HCT116 (cell line): ENCODE measurements around the gene MLX. TPM values are rescaled to one million over a fixed set of nuclear protein-coding genes. Genes with fewer than 3 reads are reported as not detected.

ENCODE experiments used
- ATAC-seq: fragments of 200-7000 bp; cut with Tn5 transposase; 2 replicates; pipeline ENCODE4 v1.9.1; 2020; ENCODE audit warnings: mild to moderate bottlenecking, moderate library complexity
- BruUV-seq: library from RNA; stranded (reverse); fragments of 400-500 nt; replicated peaks from 2 replicates; lab custom pipeline; 2021; lab: Mats Ljungman, UMichigan
- CTCF ChIA-PET: fragments of 300-600 bp; sonication (Branson Sonifier 250); formaldehyde crosslinking; loops from one replicate; lab custom pipeline; 2021; ENCODE audit warnings: antibody characterized with exemption; lab: Charles Lee
- POLR2A ChIA-PET: fragments of 300-600, 350-600 bp; sonication (Branson Sonifier 250); formaldehyde crosslinking; loops from one replicate; lab custom pipeline; 2021; ENCODE audit warnings: antibody characterized with exemption; lab: Charles Lee
- RAD21 ChIA-PET, 2 experiments: fragments of 300-600 bp; sonication (Branson Sonifier 250); formaldehyde crosslinking; loops; one replicate each; lab custom pipeline; 2023; ENCODE audit warnings: low total read pairs in 2 of 2; ENCODE audit not compliant: uncharacterized antibody in 2 of 2, unreplicated experiment in 2 of 2, low non-redundant PET in 1 of 2; lab: Charles Lee
- DNase-seq: peaks from one replicate; pipeline ENCODE4 v3.0.0-alpha.2; 2010; ENCODE audit warnings: low read depth, low spot score
- H2AFZ ChIP-seq: fragments of 200-600 bp; shearing (Covaris generic), sonication (generic); 2 replicates; pipeline ENCODE4 v1.6.1; 2017; ENCODE audit warnings: low read depth, mixed run types, mixed read lengths, antibody characterized with exemption, low read length; ENCODE audit not compliant: poor library complexity, severe bottlenecking
- H3K27ac ChIP-seq: 2 replicates; pipeline ENCODE4 v1.5.1; 2012; ENCODE audit warnings: low read depth, low read length
- H3K27me3 ChIP-seq: fragments of 200-600 bp; sonication (generic); 2 replicates; pipeline ENCODE4 v1.6.1; 2016; ENCODE audit warnings: mixed run types, low read length, mixed read lengths; ENCODE audit not compliant: insufficient read depth
- H3K36me3 ChIP-seq, 2 experiments: fragments of 200-500 bp in 1 of 2; fragments of 200-600 bp in 1 of 2; sonication (Bioruptor generic) in 1 of 2; sonication (generic) in 1 of 2; 2 replicates each; pipeline versions ENCODE4 v1.5.1 to v1.6.1; 2014 to 2016; ENCODE audit warnings: low read length in 2 of 2, inconsistent platforms in 1 of 2, mixed read lengths in 1 of 2, mixed run types in 1 of 2; ENCODE audit not compliant: insufficient read depth in 2 of 2, control insufficient read depth in 1 of 2
- H3K4me1 ChIP-seq, 2 experiments: fragments of 200-600 bp in 1 of 2; sonication (generic) in 1 of 2; 2 replicates each; pipeline versions ENCODE4 v1.5.1 to v1.6.1; 2012 to 2017; ENCODE audit warnings: low read length in 2 of 2, inconsistent platforms in 1 of 2, mild to moderate bottlenecking in 1 of 2, mixed read lengths in 1 of 2, mixed run types in 1 of 2, moderate library complexity in 1 of 2; ENCODE audit not compliant: insufficient read depth in 2 of 2, control insufficient read depth in 1 of 2
- H3K4me2 ChIP-seq: fragments of 200-600 bp; sonication (generic); 2 replicates; pipeline ENCODE4 v1.6.1; 2017; ENCODE audit warnings: mixed run types, low read length, mixed read lengths
- H3K4me3 ChIP-seq, 2 experiments: fragments of 200-600 bp in 1 of 2; sonication (generic) in 1 of 2; replicated peaks in 1 of 2; 2 replicates each; pipeline ENCODE4 v1.5.1; 2011 to 2016; ENCODE audit warnings: low read length in 2 of 2, control low read depth in 1 of 2, low read depth in 1 of 2, mild to moderate bottlenecking in 1 of 2, mixed read lengths in 1 of 2, mixed run types in 1 of 2
- H3K79me2 ChIP-seq: fragments of 200-600 bp; sonication (generic); 2 replicates; pipeline ENCODE4 v1.6.1; 2017; ENCODE audit warnings: mild to moderate bottlenecking, mixed run types, low read length, moderate library complexity, mixed read lengths; ENCODE audit not compliant: insufficient read depth
- H3K9ac ChIP-seq: fragments of 200-600 bp; sonication (generic); 2 replicates; pipeline ENCODE4 v1.6.1; 2016; ENCODE audit warnings: low read length, mixed read lengths
- H3K9me2 ChIP-seq: fragments of 200-600 bp; sonication (generic), shearing (Covaris generic); 2 replicates; pipeline ENCODE4 v1.6.1; 2017; ENCODE audit warnings: mixed run types, mild to moderate bottlenecking, moderate library complexity; ENCODE audit not compliant: insufficient read depth
- H3K9me3 ChIP-seq, 2 experiments: fragments of 200-500 bp in 1 of 2; fragments of 200-600 bp in 1 of 2; sonication (Bioruptor generic) in 1 of 2; sonication (generic) in 1 of 2; 2 replicates each; pipeline ENCODE4 v1.6.1; 2014 to 2017; ENCODE audit warnings: low read length in 2 of 2, mixed read lengths in 2 of 2, inconsistent platforms in 1 of 2, low read depth in 1 of 2, mild to moderate bottlenecking in 1 of 2, mixed run types in 1 of 2, moderate library complexity in 1 of 2; ENCODE audit not compliant: control insufficient read depth in 1 of 2, insufficient read depth in 1 of 2
- H4K20me1 ChIP-seq: fragments of 200-600 bp; sonication (generic), shearing (Covaris generic); 2 replicates; pipeline ENCODE4 v1.6.1; 2017; ENCODE audit warnings: mixed run types, mild to moderate bottlenecking, moderate library complexity; ENCODE audit not compliant: insufficient read depth
- CBX3 ChIP-seq: IDR thresholded peaks from 2 replicates; pipeline ENCODE4 v1.6.1; 2012; ENCODE audit warnings: low read depth
- EGR1 ChIP-seq: IDR thresholded peaks from 2 replicates; pipeline ENCODE4 v1.6.1; 2012; ENCODE audit warnings: low read depth
- ELF1 ChIP-seq: IDR thresholded peaks from 2 replicates; pipeline ENCODE4 v1.6.1; 2012; ENCODE audit warnings: low read depth, borderline replicate concordance
- EZH2 ChIP-seq: fragments of 200-600 bp; sonication (generic); IDR thresholded peaks from 2 replicates; pipeline ENCODE4 v1.6.1; 2017; ENCODE audit warnings: antibody characterized with exemption, mixed run types
- EZH2phosphoT487 ChIP-seq: fragments of 200-600 bp; IDR thresholded peaks from 2 replicates; pipeline ENCODE4 v1.6.1; 2018; ENCODE audit warnings: antibody characterized with exemption, borderline replicate concordance
- JUND ChIP-seq: IDR thresholded peaks from 2 replicates; pipeline ENCODE4 v1.6.1; 2012
- POLR2A ChIP-seq: IDR thresholded peaks from 2 replicates; pipeline ENCODE4 v1.7.0; 2011; ENCODE audit warnings: borderline replicate concordance; ENCODE audit not compliant: insufficient read depth, insufficient read length; ENCODE audit errors: extremely low read depth
- RAD21 ChIP-seq: IDR thresholded peaks from 2 replicates; pipeline ENCODE4 v1.6.1; 2012; ENCODE audit warnings: low read depth, mild to moderate bottlenecking
- SRF ChIP-seq: IDR thresholded peaks from 2 replicates; pipeline ENCODE4 v1.6.1; 2012; ENCODE audit warnings: low read depth
- TCF7L2 ChIP-seq: IDR thresholded peaks from 2 replicates; pipeline ENCODE4 v1.7.0; 2011; ENCODE audit warnings: borderline replicate concordance, inconsistent platforms; ENCODE audit not compliant: insufficient read depth, insufficient read length; ENCODE audit errors: extremely low read depth
- YY1 ChIP-seq: IDR thresholded peaks from 2 replicates; pipeline ENCODE4 v1.6.1; 2011; ENCODE audit warnings: low read length, low read depth, moderate library complexity, mild to moderate bottlenecking; ENCODE audit not compliant: insufficient replicate concordance; ENCODE audit errors: extremely low read depth
- ZFX ChIP-seq: fragments of 450-650 bp; IDR thresholded peaks from 2 replicates; pipeline ENCODE4 v1.6.1; 2017
- ZNF274 ChIP-seq: fragments of 200-500 bp; sonication (Bioruptor generic); IDR thresholded peaks from 2 replicates; pipeline ENCODE4 v1.6.1; 2014; ENCODE audit warnings: mild to moderate bottlenecking, low read depth, low read length, inconsistent platforms
- intact Hi-C: fragments of 100-400 bp; cut with micrococcal nuclease; formaldehyde crosslinking; loops from 2 replicates; pipeline ENCODE4 v1.10.0; 2022
- total RNA-seq: library from RNA; stranded (reverse); gene quantifications from one replicate; pipeline ENCODE4 v1.2.1, GENCODE V29; 2021; ENCODE audit not compliant: unreplicated experiment
- TF ChIP-seq, protein P1 (sequence below): IDR thresholded peaks from 2 replicates; pipeline ENCODE4 v1.6.1; 2011; ENCODE audit warnings: mild to moderate bottlenecking, low read length, moderate library complexity; ENCODE audit not compliant: insufficient replicate concordance; ENCODE audit errors: extremely low read depth
- TF ChIP-seq, protein P2 (sequence below), 3 experiments: fragments of 200-600 bp in 1 of 3; sonication (generic) in 1 of 3; IDR thresholded peaks in 2 of 3; conservative IDR thresholded peaks in 1 of 3; 2 replicates each; pipeline ENCODE4 v1.5.1; 2012 to 2017; ENCODE audit warnings: low read depth in 2 of 3, low read length in 2 of 3, antibody characterized with exemption in 1 of 3, borderline replicate concordance in 1 of 3, control low read depth in 1 of 3, mild to moderate bottlenecking in 1 of 3, mixed read lengths in 1 of 3, mixed run types in 1 of 3, moderate library complexity in 1 of 3; ENCODE audit not compliant: insufficient read depth in 1 of 3
- TF ChIP-seq, protein P3 (sequence below): IDR thresholded peaks from 2 replicates; pipeline ENCODE4 v1.6.1; 2012; ENCODE audit warnings: low read depth

Gene MLX
- total RNA-seq, 1 experiment from 2014 or later: 47.9 TPM

DNA sequence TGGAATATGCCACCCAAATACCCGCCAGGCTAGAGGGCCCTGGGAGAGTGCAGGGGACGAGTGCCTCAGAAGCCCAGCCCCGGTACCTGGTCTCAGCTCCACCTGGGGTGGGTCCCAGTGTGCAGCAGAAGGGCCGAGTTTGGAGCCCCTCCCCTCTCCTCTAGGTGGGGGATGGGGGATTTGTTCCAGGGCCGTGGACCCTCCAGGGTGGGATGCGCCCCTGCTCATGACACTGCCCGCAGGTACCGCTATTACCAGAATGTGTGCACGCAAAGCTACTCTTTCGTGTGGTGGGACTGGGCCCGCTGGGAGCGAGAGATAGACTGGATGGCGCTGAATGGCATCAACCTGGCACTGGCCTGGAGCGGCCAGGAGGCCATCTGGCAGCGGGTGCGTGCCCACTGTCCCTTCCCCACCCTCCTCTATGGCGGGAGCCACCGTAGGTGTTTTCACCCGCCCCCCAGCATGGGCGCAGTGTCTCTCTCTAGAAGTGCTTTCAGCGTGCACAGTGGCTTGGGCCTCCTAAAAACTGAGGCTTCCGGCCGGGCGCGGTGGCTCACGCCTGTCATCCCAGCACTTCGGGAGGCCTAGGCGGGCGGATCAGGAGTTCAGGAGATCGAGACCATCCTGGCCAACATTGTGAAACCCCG is 29.6 kb upstream of the MLX start:
- TF ChIP-seq ZFX: no peak
- TF ChIP-seq YY1: no peak
- TF ChIP-seq EZH2phosphoT487: no peak
- TF ChIP-seq EGR1: no peak
- TF ChIP-seq JUND: no peak
- TF ChIP-seq, protein P1, sequence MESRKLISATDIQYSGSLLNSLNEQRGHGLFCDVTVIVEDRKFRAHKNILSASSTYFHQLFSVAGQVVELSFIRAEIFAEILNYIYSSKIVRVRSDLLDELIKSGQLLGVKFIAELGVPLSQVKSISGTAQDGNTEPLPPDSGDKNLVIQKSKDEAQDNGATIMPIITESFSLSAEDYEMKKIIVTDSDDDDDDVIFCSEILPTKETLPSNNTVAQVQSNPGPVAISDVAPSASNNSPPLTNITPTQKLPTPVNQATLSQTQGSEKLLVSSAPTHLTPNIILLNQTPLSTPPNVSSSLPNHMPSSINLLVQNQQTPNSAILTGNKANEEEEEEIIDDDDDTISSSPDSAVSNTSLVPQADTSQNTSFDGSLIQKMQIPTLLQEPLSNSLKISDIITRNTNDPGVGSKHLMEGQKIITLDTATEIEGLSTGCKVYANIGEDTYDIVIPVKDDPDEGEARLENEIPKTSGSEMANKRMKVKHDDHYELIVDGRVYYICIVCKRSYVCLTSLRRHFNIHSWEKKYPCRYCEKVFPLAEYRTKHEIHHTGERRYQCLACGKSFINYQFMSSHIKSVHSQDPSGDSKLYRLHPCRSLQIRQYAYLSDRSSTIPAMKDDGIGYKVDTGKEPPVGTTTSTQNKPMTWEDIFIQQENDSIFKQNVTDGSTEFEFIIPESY: no peak
- TF ChIP-seq SRF: no peak
- no peak for TF ChIP-seq POLR2A
- TF ChIP-seq TCF7L2: no peak
- no peak for TF ChIP-seq ELF1
- TF ChIP-seq, protein P2, sequence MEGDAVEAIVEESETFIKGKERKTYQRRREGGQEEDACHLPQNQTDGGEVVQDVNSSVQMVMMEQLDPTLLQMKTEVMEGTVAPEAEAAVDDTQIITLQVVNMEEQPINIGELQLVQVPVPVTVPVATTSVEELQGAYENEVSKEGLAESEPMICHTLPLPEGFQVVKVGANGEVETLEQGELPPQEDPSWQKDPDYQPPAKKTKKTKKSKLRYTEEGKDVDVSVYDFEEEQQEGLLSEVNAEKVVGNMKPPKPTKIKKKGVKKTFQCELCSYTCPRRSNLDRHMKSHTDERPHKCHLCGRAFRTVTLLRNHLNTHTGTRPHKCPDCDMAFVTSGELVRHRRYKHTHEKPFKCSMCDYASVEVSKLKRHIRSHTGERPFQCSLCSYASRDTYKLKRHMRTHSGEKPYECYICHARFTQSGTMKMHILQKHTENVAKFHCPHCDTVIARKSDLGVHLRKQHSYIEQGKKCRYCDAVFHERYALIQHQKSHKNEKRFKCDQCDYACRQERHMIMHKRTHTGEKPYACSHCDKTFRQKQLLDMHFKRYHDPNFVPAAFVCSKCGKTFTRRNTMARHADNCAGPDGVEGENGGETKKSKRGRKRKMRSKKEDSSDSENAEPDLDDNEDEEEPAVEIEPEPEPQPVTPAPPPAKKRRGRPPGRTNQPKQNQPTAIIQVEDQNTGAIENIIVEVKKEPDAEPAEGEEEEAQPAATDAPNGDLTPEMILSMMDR (IDR thresholded peaks at IDR 0.05 in 2 of 3, conservative IDR thresholded peaks at IDR 0.05 in 1 of 3; ENCODE audit: borderline replicate concordance in 1 of 3, insufficient read depth in 1 of 3, low read depth in 2 of 3, low read length in 2 of 3): no peak
- TF ChIP-seq CBX3: no peak
- no peak for TF ChIP-seq RAD21
- TF ChIP-seq, protein P3, sequence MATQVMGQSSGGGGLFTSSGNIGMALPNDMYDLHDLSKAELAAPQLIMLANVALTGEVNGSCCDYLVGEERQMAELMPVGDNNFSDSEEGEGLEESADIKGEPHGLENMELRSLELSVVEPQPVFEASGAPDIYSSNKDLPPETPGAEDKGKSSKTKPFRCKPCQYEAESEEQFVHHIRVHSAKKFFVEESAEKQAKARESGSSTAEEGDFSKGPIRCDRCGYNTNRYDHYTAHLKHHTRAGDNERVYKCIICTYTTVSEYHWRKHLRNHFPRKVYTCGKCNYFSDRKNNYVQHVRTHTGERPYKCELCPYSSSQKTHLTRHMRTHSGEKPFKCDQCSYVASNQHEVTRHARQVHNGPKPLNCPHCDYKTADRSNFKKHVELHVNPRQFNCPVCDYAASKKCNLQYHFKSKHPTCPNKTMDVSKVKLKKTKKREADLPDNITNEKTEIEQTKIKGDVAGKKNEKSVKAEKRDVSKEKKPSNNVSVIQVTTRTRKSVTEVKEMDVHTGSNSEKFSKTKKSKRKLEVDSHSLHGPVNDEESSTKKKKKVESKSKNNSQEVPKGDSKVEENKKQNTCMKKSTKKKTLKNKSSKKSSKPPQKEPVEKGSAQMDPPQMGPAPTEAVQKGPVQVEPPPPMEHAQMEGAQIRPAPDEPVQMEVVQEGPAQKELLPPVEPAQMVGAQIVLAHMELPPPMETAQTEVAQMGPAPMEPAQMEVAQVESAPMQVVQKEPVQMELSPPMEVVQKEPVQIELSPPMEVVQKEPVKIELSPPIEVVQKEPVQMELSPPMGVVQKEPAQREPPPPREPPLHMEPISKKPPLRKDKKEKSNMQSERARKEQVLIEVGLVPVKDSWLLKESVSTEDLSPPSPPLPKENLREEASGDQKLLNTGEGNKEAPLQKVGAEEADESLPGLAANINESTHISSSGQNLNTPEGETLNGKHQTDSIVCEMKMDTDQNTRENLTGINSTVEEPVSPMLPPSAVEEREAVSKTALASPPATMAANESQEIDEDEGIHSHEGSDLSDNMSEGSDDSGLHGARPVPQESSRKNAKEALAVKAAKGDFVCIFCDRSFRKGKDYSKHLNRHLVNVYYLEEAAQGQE: no peak
- no peak for TF ChIP-seq ZNF274
- no peak for TF ChIP-seq EZH2
- Histone ChIP-seq H3K27me3 (no peaks in the 10 kb centered on the region), H3K4me2 (peak overlapping the region; percentile 98), H3K9me3 (no peaks in the 10 kb centered on the region), H2AFZ (no peak overlapping the region), H3K9me2 (no peaks in the 10 kb centered on the region), H3K9ac (peak overlapping the region; percentile 84), H3K36me3 (no peaks in the 10 kb centered on the region; a peak in 1 of 4 replicates), H3K27ac (peak overlapping the region; percentile 97), H3K79me2 (no peaks in the 10 kb centered on the region), H3K4me3 (peak overlapping the region; percentile 71 to 90), H3K4me1 (peaks cover 21 to 34% of the 10 kb centered on the region in 2 experiments), H4K20me1 (no peaks in the 10 kb centered on the region)
- DNase-seq: no peak
- RAD21 ChIA-PET: no interaction called here
- POLR2A ChIA-PET: interaction anchor here (1.7 kb wide), 1 partner anchor 114 kb away, joined by 6 read pairs; the partner anchor contains the start of gene CAVIN1
- intact Hi-C loops: no loop called here
- no peak for ATAC-seq
- no TSS peak for BruUV-seq
- CTCF ChIA-PET: interaction anchor here (1.0 to 2.2 kb wide), 3 partner anchors 10 to 41 kb away, joined by 3 to 8 read pairs (median 7); no protein-coding TSS in a partner anchor
